ENCODE data around the gene THOP1. TPM values are rescaled to one million over a fixed set of nuclear protein-coding genes. Genes with fewer than 3 reads are reported as not detected.

Gene THOP1
- total RNA-seq, 1 donor = 70.0 TPM

- TF ChIP-seq CTCF (IDR thresholded peaks at IDR 0.05; ENCODE audit: insufficient read depth, low read length) = no peak
- no peak for DNase-seq (ENCODE audit: low read depth)
- H3K4me3 ChIP-seq (ENCODE audit: low read depth, low read length) = no peak overlapping the region
Observed at GRCh38 chr19:2807379-2808128, 22.3 kb downstream of the THOP1 start.

GRCh38 chr19:2808129-2808941, 23.0 kb downstream of the THOP1 start:
- TF ChIP-seq CTCF (IDR thresholded peaks at IDR 0.05; ENCODE audit: insufficient read depth, low read length) = no peak
- DNase-seq (ENCODE audit: low read depth) = no peak
- no peak overlapping the region for H3K4me3 ChIP-seq (ENCODE audit: low read depth, low read length)

GRCh38 chr19:2809387-2810140, 24.3 kb downstream of the THOP1 start:
- no peak for TF ChIP-seq CTCF (IDR thresholded peaks at IDR 0.05; ENCODE audit: insufficient read depth, low read length)
- H3K4me3 ChIP-seq (ENCODE audit: low read depth, low read length) = no peak overlapping the region
- DNase-seq (ENCODE audit: low read depth) = no peak

- no peak for DNase-seq (ENCODE audit: low read depth)
- no peak for TF ChIP-seq CTCF (IDR thresholded peaks at IDR 0.05; ENCODE audit: insufficient read depth, low read length)
- H3K4me3 ChIP-seq (ENCODE audit: low read depth, low read length) = no peak overlapping the region
Observed at GRCh38 chr19:2810141-2811091, 25.1 kb downstream of the THOP1 start.

GRCh38 chr19:2811221-2811722, 26.0 kb downstream of the THOP1 start:
- no peak for TF ChIP-seq CTCF (IDR thresholded peaks at IDR 0.05; ENCODE audit: insufficient read depth, low read length)
- H3K4me3 ChIP-seq (ENCODE audit: low read depth, low read length) = no peak overlapping the region
- no peak for DNase-seq (ENCODE audit: low read depth)
